Lung (tissue), 12 donors: Measurements from ENCODE around the gene KCTD12. TPM values are rescaled to one million over a fixed set of nuclear protein-coding genes. Genes with fewer than 3 reads are reported as not detected.

ENCODE experiments used
- ATAC-seq: fragments of 200-7000 bp; cut with Tn5 transposase; one replicate; pipeline ENCODE4 v1.9.1; 2020; ENCODE audit warnings: moderate number of reproducible peaks; ENCODE audit not compliant: insufficient read depth, low FRiP score
- DNase-seq, 3 donors: peaks; one replicate each; pipeline ENCODE4 v3.0.0-alpha.2; 2013 to 2017
- H3K27ac ChIP-seq, 2 donors: one replicate each; pipeline ENCODE4 v1.5.1; 2013; ENCODE audit warnings: mild to moderate bottlenecking in 2 of 2, moderate library complexity in 2 of 2, control low read depth in 1 of 2, inconsistent platforms in 1 of 2, low read depth in 1 of 2, low read length in 1 of 2
- H3K27me3 ChIP-seq, 3 donors: one replicate each; pipeline ENCODE4 v1.5.1; 2013; ENCODE audit warnings: low read length in 2 of 3; ENCODE audit not compliant: control insufficient read depth in 3 of 3, insufficient read depth in 3 of 3
- H3K36me3 ChIP-seq, 4 donors: one replicate each; pipeline ENCODE4 v1.5.1; 2013; ENCODE audit warnings: low read length in 4 of 4, mild to moderate bottlenecking in 1 of 4, moderate library complexity in 1 of 4; ENCODE audit not compliant: control insufficient read depth in 4 of 4, insufficient read depth in 4 of 4
- H3K4me1 ChIP-seq, 5 donors: one replicate each; pipeline ENCODE4 v1.5.1; 2013; ENCODE audit warnings: low read length in 5 of 5, mild to moderate bottlenecking in 2 of 5, moderate library complexity in 1 of 5; ENCODE audit not compliant: control insufficient read depth in 5 of 5, insufficient read depth in 5 of 5
- H3K4me3 ChIP-seq: one replicate; pipeline ENCODE4 v1.5.1; 2013; ENCODE audit warnings: mild to moderate bottlenecking, control low read depth, moderate library complexity
- H3K9ac ChIP-seq, 2 donors: one replicate each; pipeline ENCODE4 v1.5.1; 2013; ENCODE audit warnings: low read length in 2 of 2, control low read depth in 1 of 2; ENCODE audit not compliant: insufficient read depth in 1 of 2
- H3K9me3 ChIP-seq, 4 donors: one replicate each; pipeline ENCODE4 v1.5.1; 2013; ENCODE audit warnings: low read length in 3 of 4, mild to moderate bottlenecking in 1 of 4, moderate library complexity in 1 of 4; ENCODE audit not compliant: control insufficient read depth in 4 of 4, insufficient read depth in 3 of 4
- CTCF ChIP-seq: IDR thresholded peaks from 2 replicates; pipeline ENCODE4 v1.5.1; 2012; ENCODE audit warnings: mild to moderate bottlenecking; ENCODE audit errors: control extremely low read depth, extremely low read depth
- WGBS, 2 donors: extraction: QIAGEN DNeasy Blood & Tissue Kit; methylation state at CpG; one replicate each; pipeline ENCODE4 v1.1.7; 2013; 5-methylcytosine and 5-hydroxymethylcytosine counted together
- polyA plus RNA-seq, 2 donors: library from polyadenylated mRNA; stranded (reverse); fragments of 200-250 nt; gene quantifications; one replicate each; pipeline ENCODE4 v1.2.1, GENCODE V29; 2013
- total RNA-seq, 2 donors: library from RNA; depleted of rRNA in 1 of 2; stranded (reverse); fragments of >200 nt in 1 of 2; gene quantifications; one replicate each; pipeline ENCODE4 v1.2.1, GENCODE V29; 2014 to 2021
- donor health status: control.
- donor health status: control.
- donor health status: Bipolar disorder and iron deficiency.
- donor health status: healthy.
- donor health status: DM: yes; HTN: yes; CAD: no.

KCTD12 gene
- total and polyA plus RNA-seq, 4 donors, result 26.2 to 188 (median 102) TPM

DNA sequence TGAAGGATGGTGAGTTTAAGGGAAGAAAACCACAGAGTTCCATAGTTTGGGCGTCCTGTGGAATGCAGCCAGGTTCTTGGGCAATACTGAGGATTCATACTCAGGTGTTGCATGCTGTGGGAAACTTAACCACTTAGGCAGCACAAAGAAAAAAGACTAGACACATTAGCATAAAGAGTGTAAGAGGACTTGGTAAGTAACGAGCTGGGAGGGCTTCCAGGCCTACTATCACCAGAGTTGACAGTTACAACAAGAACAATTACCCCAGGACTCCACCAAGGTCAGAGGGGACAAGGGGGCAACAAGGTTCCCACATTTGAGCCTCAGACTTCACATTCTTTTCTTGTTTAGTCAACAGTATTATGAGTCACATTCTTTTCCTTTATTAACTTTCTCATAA lies 33.2 kb downstream of the KCTD12 start:
- no peak for ATAC-seq
- Histone ChIP-seq H3K36me3 (no peaks in the 10 kb centered on the region), H3K4me1 (peaks cover 0 to 7% (median 2%) of the 10 kb centered on the region in 5 donors), H3K9ac (no peak overlapping the region), H3K4me3 (no peak overlapping the region), H3K27ac (no peak overlapping the region), H3K27me3 (no peaks in the 10 kb centered on the region), H3K9me3 (no peaks in the 10 kb centered on the region)
- DNase-seq, result no peak
- WGBS, 2 donors, result 55 to 64% methylated on average over 2 of the region's 2 CpGs
- no peak for TF ChIP-seq CTCF

- H3K36me3 ChIP-seq, result no peaks in the 10 kb centered on the region
- no peaks in the 10 kb centered on the region for H3K9me3 ChIP-seq
- no peak overlapping the region for H3K9ac ChIP-seq
- no peak overlapping the region for H3K4me3 ChIP-seq
- H3K4me1 ChIP-seq, result peaks cover 0 to 7% (median 2%) of the 10 kb centered on the region in 5 donors
- no peak overlapping the region for H3K27ac ChIP-seq
- WGBS, 2 donors, result 68 to 88% methylated on average over 4 of the region's 4 CpGs
- no peak for TF ChIP-seq CTCF
- no peaks in the 10 kb centered on the region for H3K27me3 ChIP-seq
- DNase-seq, result no peak
- no peak for ATAC-seq
These were observed 34.2 kb downstream of the KCTD12 start for GRCh38 chr13:76851961-76852360.

DNA sequence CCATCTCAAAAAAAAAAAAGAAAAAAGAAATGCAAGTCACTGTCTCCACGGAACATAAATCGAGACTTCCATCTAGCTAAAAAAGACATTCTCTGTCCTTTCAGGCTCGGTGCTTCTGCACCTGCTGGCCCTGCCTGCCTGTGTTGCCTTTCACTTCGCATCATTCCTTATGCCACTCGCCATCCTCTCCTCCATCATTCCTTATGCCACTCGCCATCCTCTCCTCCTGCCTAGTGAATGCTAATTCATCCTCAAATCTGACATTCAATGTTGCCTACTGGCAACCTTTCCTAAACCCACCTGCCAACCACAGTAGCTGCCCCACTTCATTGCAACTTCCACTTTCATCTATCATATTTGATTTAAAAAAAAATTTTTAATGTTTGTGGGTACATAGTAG lies 36.7 kb downstream of the KCTD12 start:
- Histone ChIP-seq H3K36me3 (no peaks in the 10 kb centered on the region), H3K27me3 (no peaks in the 10 kb centered on the region), H3K4me1 (peaks cover 0 to 7% (median 0%) of the 10 kb centered on the region in 5 donors), H3K4me3 (no peak overlapping the region), H3K27ac (no peak overlapping the region), H3K9ac (no peak overlapping the region), H3K9me3 (no peaks in the 10 kb centered on the region)
- no peak for TF ChIP-seq CTCF
- DNase-seq (no peak), ATAC-seq (no peak)
- WGBS, 2 donors, result 93 to 98% methylated on average over 6 of the region's 6 CpGs

- ATAC-seq (no peak), DNase-seq (peak; percentile 67 to 85 (median 82))
These were observed 37.6 kb downstream of the KCTD12 start for GRCh38 chr13:76848596-76848995.

More at GRCh38 chr13:76848596-76848995, 37.6 kb downstream of the KCTD12 start:
- TF ChIP-seq CTCF, result no peak
- Histone ChIP-seq H3K4me1 (peaks cover 0 to 7% (median 0%) of the 10 kb centered on the region in 5 donors), H3K36me3 (no peaks in the 10 kb centered on the region), H3K9me3 (no peaks in the 10 kb centered on the region), H3K4me3 (no peak overlapping the region), H3K27me3 (no peaks in the 10 kb centered on the region), H3K9ac (no peak overlapping the region), H3K27ac (no peak overlapping the region)
- 14 to 55% methylated on average over 3 of the region's 3 CpGs for WGBS, 2 donors
